Activated naive CD4-positive, alpha-beta T cell treated with anti-CD3 and anti-CD28 coated beads, Interleukin-2, amount 50 U/mL, for 16 hours (primary cell): Measurements from ENCODE around the gene KLF17.
"Not testable (repeated sequence)": the region's sequence is repeated elsewhere in the genome, so short reads cannot be mapped to it uniquely, and the experiment has no call there.

Experiments used
- DNase-seq: peaks from one replicate; pipeline ENCODE4 v3.0.0-alpha.2; 2020

KLF17 gene

DNA sequence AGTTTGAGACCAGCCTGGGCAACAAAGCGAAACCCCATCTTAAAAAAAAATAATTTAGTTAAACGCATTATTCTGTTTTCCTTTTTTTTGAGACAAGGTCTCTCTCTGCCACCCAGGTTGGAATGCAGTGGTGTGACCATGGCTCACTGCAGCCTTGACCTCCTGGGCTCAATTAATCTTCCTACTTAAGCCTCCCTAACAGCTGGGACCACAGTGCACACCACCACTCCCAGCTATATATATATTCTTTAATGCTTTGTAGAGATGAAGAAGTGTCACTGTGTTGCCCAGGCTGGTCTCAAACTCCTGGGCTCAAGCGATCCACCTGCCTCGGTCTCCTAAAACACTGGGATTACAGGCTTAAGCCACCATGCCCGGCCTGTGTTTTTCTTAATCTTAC is 7.7 kb upstream of the KLF17 start:
- DNase-seq, result no peak

DNA sequence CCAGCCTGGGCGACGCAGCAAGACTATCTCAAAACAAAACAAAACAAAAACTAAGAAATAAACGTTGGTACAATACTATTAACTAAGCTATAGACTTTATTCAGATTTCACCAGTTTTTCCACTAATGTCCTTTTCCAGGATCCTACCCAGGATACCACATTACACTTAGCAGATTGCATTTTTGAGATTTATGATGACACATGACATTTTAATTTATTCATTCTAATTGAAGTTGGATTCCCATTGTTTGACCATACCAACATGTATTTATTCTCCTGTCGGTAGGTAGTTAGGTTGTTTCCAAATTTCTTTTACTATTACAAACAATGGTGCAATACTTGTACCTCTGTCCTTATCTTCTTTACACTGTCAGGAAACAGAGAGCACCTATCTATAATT is 6.8 kb upstream of the KLF17 start:
- no peak for DNase-seq

- DNase-seq, result no peak
These were observed 6.1 kb upstream of the KLF17 start for GRCh38 chr1:44112486-44112885.

GRCh38 chr1:44113095-44113609 is 5.5 kb upstream of the KLF17 start:
- DNase-seq, result no peak

DNA sequence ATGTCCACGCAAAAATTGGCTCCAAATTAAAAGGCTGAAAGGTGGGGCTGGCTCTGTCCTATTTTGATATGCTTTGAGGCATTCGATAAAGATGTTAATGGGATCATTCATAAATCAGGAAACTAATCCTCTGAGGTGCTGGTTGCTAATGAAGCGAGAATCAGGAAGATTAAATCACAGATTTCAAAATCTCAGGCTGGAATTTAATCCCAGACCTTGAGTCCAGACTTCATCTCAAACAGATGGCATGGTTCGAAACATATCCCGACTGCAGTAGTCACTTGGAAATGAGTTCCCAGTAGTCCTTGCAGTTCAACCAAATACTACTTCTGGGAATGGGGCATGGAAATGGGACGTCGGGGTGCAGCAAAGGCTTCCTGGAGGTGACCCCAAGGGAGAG is 4.5 kb upstream of the KLF17 start:
- no peak for DNase-seq

DNA sequence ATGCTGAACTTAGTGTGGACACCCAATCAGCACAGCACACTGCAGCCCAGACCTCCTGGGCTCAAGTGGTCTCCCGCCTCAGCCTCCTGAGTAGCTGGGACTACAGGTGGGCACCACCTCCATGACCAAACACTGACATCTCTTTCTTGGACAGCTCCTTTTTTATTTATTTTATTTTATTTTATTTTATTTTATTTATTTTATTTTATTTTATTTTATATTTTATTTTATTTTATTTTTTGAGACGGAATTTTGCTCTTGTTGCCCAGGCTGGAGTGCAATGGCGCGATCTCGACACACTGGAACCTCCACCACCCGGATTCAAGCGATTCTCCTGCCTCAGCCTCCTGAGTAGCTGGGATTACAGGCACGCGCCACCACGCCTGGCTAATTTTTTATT is 1.3 kb upstream of the KLF17 start:
- not testable (repeated sequence) for DNase-seq

DNA sequence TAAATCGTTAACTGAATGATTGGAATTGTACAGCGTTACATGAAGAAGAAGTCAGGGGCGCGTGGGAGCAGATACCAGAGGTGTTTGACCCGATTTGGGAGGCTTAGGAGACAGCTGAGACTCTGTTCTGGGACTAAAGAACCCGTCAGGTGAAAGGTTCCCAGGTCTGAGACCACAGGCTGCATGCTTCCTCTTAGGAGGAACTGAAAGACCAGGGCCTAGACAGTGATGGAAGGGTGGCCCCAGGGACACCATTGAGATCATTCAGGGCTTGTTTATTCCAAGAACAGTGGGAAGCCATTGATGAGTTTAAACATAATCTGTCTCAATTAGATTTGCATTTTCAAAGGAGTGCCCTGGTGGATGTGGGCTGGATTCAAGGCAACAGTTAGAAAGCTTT is 904 bp downstream of the KLF17 start:
- no peak for DNase-seq

DNA sequence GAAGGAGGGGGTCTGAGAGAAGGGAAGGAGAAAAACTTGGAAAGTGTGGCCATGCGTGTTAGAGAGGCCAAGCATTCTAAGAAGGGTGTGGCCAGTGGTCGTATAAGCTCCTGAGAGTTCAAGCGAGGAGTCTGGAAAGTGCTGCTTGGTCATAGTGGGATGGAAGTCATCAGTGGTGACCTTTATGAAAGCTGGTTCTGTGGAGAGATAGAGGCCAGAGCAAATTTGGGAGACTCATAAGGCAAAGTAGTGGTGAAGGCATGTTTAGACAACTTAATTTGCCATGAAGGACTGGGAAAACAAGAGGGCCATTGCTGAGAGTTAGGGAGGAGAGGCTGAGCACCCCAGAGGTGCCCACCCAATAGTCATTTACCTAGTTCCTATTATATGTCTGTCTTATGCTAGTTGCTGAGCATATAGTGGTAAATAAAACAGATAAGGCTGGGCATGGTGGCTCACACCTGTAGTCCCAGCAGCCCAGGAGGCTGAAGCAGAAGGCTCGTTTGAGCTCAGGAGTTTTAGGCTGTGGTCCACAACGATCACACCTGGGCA is 1.9 kb downstream of the KLF17 start:
- no peak for DNase-seq

DNA sequence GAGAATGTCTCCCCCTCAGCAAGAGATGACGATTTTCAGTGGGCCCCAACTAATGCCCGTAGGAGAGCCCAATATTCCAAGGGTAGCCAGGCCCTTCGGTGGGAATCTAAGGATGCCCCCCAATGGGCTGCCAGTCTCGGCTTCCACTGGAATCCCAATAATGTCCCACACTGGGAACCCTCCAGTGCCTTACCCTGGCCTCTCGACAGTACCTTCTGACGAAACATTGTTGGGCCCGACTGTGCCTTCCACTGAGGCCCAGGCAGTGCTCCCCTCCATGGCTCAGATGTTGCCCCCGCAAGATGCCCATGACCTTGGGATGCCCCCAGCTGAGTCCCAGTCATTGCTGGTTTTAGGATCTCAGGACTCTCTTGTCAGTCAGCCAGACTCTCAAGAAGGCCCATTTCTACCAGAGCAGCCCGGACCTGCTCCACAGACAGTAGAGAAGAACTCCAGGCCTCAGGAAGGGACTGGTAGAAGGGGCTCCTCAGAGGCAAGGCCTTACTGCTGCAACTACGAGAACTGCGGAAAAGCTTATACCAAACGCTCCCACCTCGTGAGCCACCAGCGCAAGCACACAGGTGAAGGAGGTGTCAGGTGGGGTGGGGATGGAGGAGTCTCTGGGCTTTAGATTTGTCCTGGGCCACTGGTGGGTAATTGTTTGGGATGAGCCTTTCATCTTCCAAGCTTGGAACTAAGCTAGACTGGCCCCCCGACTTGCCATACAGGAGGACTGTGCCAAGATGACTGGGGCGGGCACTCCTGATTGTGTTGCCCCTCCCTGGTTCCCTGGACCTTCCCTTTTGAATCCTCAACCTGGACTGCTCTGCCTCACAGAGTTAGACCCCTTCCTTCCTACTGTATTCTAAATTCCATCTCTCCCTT is 11.2 kb downstream of the KLF17 start:
- DNase-seq, result no peak

GRCh38 chr1:44131411-44131810 is 12.8 kb downstream of the KLF17 start:
- DNase-seq, result no peak

- DNase-seq, result no peak
These were observed 15.7 kb downstream of the KLF17 start for GRCh38 chr1:44134071-44134920.

- DNase-seq, result no peak
These were observed 17.3 kb downstream of the KLF17 start for GRCh38 chr1:44135886-44136285.

- no peak for DNase-seq
These were observed 19.6 kb downstream of the KLF17 start for GRCh38 chr1:44138239-44138638.

- not testable (repeated sequence) for DNase-seq
These were observed 20.9 kb downstream of the KLF17 start for GRCh38 chr1:44139565-44139964.

DNA sequence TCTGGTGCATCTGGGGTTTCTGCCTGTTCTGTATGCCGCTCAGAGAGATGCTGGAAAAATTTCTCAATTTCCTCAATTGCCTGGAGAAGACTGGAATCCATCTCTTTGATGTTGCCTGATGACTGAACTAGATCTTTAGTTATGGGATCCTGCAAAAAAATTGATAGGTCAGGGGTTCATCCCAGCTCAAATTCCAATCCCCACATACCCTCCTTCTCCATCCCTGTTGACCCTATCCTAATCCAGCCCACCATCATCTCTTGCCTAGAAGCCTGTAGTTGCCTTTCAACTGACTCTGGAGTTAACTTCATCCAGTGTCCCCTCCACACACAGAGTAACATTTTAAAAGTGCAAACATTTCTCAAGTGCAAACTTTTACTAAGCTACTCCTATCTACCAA is 22.9 kb downstream of the KLF17 start, which contains the start of gene KLF18:
KLF18 (minus strand) TSS at position 101 of the 400 bp plus-strand sequence; CDS start at position 101, 0 bp downstream.
- no peak for DNase-seq

- no peak for DNase-seq
These were observed 26.5 kb downstream of the KLF17 start for GRCh38 chr1:44144962-44145756.

GRCh38 chr1:44146536-44147361 is 28.1 kb downstream of the KLF17 start:
- DNase-seq, result no peak

DNA sequence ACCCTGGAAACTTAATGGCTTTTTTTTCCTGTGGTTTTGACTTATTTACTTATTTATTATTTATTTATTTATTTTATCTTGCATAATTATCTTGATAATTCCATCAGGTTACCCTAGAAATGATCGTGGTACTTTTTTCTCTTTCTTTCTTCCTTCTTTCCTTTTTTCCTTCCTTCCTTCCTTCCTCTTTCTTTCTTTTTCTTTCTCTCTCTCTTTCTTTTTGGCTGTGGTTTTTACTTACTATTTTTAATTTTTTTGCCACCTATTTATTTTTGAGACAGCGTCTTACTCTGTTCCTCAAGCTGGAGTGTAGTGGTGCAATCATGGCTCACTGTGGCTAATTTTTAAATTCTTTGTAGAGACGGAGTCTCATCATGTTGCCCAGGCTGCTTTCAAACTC is 29.0 kb downstream of the KLF17 start:
- no peak for DNase-seq

- no peak for DNase-seq
These were observed 32.7 kb downstream of the KLF17 start for GRCh38 chr1:44151332-44151731.

DNA sequence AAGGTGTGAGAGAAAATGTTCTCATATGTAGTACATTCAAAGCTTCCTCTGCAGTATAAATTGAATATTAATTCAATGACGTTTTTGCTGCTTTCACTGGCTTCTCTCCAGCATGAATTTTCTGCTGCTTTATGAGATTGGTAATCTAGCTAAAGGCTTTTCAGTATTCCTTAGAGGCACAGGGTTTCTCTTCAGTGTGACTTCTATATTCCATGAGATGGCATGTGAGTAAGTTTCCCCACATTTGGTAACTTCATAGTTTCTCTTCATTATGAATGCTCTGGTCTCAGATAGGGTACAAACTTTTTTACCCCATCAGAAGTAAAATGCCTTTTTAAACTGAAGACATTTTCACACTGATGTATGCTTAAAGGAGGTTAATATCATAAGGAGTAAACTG is 33.2 kb downstream of the KLF17 start:
- no peak for DNase-seq

GRCh38 chr1:44152692-44153091 is 34.1 kb downstream of the KLF17 start:
- no peak for DNase-seq

GRCh38 chr1:44154049-44154448 is 35.4 kb downstream of the KLF17 start:
- no peak for DNase-seq
